GM12801 (cell line): ENCODE data around the gene SCTR.

Source experiments
- TF ChIP-seq, protein P1 (sequence below): IDR thresholded peaks from one replicate; pipeline ENCODE4 v1.5.1; 2011; ENCODE audit warnings: control low read depth; ENCODE audit not compliant: insufficient read length; ENCODE audit errors: extremely low read depth

SCTR gene

DNA sequence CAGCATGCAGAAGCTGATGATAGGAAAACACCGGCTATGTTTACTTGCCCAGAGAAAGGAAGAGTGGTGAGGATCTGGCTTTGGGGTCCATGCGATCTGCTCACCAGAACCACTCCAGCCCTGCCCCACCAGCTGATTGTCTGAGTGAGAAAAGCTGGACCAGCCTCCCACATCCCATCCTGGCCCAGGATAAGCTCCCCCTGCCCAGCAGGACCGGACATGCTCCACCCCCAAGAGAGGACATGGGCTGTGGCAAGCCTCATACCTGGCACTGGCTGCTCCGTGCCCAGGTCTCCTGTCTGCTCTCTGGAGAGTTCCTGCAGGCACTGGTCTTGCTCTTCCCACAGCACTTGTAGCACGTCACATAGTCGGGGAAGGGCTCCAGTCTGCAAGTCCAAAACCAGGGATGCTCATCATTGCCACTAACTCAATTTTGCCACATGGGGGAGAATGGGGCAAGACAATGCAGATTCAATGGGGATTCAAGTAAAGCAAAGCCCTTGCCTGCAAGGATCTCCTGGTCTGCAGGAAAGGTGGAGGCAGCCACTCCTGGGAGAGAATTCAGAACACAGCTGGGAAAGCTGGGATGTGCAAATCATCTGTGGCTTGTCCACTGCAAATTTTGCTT is 30.0 kb downstream of the SCTR start:
- TF ChIP-seq, protein P1, sequence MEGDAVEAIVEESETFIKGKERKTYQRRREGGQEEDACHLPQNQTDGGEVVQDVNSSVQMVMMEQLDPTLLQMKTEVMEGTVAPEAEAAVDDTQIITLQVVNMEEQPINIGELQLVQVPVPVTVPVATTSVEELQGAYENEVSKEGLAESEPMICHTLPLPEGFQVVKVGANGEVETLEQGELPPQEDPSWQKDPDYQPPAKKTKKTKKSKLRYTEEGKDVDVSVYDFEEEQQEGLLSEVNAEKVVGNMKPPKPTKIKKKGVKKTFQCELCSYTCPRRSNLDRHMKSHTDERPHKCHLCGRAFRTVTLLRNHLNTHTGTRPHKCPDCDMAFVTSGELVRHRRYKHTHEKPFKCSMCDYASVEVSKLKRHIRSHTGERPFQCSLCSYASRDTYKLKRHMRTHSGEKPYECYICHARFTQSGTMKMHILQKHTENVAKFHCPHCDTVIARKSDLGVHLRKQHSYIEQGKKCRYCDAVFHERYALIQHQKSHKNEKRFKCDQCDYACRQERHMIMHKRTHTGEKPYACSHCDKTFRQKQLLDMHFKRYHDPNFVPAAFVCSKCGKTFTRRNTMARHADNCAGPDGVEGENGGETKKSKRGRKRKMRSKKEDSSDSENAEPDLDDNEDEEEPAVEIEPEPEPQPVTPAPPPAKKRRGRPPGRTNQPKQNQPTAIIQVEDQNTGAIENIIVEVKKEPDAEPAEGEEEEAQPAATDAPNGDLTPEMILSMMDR = no peak

DNA sequence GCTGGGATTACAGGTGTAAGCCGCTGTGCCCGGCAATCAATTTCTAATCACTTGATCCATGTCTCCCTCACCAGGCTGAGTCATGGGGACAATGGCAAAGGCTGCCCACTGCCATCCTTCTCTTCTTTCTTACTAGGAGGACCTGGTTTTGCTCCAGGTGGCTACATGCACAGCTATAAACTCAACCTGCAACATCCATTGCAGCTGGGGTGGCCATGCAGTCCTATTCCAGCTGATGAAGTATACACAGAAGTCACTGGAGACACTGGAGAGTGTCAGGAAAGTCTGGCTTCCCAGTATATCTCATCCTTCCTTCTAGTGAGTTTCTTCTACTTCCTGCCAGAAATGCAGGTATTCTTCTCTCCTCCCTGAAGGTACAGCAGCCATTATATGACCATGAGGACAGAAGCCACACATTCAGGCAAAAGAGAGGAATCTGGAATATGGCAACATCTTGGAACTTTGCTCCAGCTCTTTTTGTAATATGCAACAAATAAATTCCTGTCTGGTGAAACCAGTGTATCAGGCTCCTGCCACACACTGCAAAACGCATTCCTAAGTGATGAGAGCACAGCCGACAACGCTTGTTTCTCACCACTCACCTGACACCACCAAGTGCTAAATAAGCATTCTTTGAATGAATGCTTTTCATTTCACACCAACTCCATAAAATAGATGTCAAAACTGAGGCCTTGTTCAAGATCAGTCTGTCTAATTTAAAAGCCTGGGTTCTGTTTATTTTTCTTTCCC is 32.3 kb downstream of the SCTR start:
- TF ChIP-seq, protein P1 = no peak

DNA sequence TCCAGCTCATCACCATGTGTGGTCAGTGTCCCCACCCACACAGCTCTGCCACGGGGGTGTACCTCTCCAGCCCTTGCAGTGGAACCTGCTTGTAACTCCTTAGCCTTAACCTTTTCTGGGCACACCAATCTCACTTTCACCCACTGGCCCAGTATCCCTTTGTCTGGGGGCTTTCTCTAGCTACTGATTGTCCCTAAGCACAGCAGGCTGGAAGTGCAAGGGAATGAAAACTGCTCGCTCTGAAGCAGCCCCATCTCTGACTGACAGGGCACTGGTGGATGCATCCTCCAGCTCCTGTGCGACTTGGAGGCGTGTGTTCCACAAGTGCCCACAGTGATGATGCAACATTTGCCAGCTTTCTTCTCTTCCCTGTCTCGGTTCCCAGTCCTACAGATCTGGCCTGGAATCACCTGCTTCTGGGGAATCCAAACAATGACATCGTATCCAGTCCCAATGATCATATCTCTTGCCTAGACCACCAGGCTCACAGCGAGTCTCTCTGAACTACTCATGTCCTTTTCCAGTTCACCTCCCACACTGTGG is 33.6 kb downstream of the SCTR start:
- TF ChIP-seq, protein P1 = no peak

GRCh38 chr2:119490106-119490505 is 34.2 kb downstream of the SCTR start:
- TF ChIP-seq, protein P1 = no peak

- TF ChIP-seq, protein P1 = no peak
Observed at GRCh38 chr2:119489232-119489952, 34.9 kb downstream of the SCTR start.

DNA sequence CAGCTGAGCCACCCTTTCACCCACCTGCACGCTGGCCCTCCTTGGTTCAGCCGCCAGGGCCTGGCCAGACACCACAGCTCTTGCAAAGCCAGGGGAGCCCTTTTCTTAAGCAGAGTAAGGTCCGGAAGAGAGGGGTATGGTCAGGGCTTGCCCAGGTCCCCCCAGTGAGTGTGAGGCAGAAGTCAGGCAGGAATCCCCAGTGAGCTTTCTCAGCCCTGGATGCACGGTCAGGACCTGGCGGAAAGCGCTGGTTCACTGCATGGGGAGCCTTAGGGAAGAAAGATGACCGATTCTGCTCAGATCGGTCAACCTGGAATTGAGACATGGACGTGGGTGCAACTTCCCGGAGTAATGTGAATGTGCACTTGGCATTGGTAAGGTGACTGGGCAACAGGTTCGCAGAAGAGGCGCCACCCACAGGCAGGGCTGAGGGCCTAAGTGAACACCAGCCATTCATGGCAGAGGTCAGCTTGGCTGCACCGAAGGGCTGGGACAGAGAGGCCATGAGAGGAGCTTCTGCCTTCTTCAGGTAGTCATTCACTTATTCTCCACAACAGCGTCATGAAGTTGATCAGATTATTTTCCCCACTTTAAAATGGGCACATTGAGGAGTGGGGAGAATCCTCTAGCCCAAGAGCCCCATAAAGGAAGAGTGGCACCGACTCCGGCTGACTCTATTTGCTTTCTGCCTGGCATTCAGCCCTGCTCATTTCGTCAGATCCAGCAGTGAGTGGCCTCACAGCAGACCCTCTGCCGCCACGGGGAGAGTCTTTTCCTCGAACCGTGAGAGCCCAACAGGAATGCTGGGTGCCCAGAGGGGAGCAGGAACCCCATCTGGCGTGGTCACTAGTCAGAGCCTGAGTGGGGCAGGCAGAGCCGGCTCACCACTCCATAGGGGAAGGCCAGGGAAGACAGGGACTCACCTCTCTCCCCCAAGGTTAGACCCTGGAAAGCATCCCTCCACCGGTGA is 35.8 kb downstream of the SCTR start:
- TF ChIP-seq, protein P1 = no peak
